ENCODE data around the gene BMPR1A.

GRCh38 chr10:86849181-86849894, 92.9 kb downstream of the BMPR1A start:
- TF ChIP-seq, protein P1, sequence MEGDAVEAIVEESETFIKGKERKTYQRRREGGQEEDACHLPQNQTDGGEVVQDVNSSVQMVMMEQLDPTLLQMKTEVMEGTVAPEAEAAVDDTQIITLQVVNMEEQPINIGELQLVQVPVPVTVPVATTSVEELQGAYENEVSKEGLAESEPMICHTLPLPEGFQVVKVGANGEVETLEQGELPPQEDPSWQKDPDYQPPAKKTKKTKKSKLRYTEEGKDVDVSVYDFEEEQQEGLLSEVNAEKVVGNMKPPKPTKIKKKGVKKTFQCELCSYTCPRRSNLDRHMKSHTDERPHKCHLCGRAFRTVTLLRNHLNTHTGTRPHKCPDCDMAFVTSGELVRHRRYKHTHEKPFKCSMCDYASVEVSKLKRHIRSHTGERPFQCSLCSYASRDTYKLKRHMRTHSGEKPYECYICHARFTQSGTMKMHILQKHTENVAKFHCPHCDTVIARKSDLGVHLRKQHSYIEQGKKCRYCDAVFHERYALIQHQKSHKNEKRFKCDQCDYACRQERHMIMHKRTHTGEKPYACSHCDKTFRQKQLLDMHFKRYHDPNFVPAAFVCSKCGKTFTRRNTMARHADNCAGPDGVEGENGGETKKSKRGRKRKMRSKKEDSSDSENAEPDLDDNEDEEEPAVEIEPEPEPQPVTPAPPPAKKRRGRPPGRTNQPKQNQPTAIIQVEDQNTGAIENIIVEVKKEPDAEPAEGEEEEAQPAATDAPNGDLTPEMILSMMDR (IDR thresholded peaks at IDR 0.05): no peak
- no peak for TF ChIP-seq SIN3A (IDR thresholded peaks at IDR 0.05; ENCODE audit: borderline replicate concordance, insufficient read depth, low read depth, low read length)
- TF ChIP-seq REST (IDR thresholded peaks at IDR 0.05; ENCODE audit: insufficient read depth in 1 of 2, low read depth in 2 of 2, low read length in 1 of 2): no peak

Measured in Panc1 (cell line).